ENCODE results near the gene CRLF1.

DNA sequence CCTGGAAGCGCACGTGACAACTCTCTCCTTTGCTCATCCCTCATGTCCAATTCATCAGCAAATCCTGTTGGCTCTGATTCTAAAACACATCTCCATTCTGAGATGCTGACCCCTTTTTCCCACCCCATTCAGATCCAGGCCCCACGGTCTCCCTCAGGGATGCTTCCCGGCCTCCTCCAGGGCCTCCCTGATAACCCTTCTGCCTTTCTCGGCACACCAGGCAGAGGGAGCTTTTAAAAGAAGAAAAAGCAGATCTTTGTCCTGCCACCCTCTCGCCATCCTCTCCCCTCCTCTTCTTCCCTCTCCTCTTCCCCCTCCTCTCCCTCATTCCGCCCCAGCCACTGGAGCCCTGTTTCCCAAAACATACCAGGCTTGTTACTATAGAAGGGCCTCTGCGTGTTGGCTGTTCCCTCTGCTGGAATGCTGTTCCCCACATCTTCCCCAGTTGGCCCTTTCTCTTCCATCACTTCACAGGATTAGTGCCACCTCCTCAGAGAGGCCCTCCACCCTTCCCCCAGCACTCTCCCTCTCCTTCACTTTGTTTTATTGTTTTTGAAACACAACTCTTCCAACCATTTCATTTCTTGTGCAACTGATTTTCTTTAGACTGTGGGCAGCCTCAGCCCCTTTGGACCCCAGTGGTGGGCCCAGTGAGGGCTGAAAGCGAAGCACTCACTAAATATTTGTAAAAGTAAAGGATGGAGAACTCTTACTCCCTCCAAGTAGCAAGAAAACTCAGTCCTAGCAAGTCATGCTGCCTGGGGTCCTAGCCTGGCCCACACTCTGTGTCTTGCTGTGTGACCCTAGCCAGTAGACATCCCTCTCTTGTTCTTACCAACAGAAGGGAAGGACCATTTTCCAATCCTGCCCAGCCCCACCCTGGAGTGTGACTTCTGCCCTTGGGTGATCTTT is 2.5 kb upstream of the CRLF1 start:
- TF ChIP-seq, protein P1, sequence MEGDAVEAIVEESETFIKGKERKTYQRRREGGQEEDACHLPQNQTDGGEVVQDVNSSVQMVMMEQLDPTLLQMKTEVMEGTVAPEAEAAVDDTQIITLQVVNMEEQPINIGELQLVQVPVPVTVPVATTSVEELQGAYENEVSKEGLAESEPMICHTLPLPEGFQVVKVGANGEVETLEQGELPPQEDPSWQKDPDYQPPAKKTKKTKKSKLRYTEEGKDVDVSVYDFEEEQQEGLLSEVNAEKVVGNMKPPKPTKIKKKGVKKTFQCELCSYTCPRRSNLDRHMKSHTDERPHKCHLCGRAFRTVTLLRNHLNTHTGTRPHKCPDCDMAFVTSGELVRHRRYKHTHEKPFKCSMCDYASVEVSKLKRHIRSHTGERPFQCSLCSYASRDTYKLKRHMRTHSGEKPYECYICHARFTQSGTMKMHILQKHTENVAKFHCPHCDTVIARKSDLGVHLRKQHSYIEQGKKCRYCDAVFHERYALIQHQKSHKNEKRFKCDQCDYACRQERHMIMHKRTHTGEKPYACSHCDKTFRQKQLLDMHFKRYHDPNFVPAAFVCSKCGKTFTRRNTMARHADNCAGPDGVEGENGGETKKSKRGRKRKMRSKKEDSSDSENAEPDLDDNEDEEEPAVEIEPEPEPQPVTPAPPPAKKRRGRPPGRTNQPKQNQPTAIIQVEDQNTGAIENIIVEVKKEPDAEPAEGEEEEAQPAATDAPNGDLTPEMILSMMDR (IDR thresholded peaks at IDR 0.05; ENCODE audit: insufficient read depth, low read length, poor library complexity, severe bottlenecking) = no peak
- TF ChIP-seq EZH2phosphoT487 (conservative IDR thresholded peaks at IDR 0.05; ENCODE audit: low read length) = no peak
